ENCODE data around the gene TXNRD3.

Gene TXNRD3

DNA sequence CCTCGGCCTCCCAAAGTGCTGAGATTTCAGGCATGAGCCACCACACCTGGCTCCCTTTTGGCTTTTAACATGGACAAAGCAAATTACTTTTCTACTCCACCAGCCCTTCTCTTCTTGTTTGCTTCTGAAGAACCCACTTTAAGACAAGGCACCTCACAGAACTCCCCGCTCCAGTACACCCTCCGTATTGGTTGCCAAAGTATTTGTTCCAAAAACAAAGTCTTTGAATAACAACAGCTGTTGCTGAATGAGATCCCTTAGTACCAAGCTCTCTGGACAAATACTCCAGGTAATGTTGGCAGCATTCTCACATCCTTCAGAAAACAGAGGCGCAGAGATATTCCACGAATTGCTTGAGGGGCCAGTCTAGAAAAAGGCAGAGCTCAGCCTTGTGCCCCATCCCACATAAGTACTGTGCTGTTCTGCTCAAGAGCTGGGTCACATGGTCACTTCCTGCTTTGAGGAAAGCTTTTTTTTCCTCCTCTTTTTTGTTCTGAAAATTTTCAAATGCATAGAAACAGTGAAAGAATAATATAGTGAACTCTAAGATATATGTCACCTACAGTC, 41.9 kb upstream of the TXNRD3 start:
- TF ChIP-seq, protein P1, sequence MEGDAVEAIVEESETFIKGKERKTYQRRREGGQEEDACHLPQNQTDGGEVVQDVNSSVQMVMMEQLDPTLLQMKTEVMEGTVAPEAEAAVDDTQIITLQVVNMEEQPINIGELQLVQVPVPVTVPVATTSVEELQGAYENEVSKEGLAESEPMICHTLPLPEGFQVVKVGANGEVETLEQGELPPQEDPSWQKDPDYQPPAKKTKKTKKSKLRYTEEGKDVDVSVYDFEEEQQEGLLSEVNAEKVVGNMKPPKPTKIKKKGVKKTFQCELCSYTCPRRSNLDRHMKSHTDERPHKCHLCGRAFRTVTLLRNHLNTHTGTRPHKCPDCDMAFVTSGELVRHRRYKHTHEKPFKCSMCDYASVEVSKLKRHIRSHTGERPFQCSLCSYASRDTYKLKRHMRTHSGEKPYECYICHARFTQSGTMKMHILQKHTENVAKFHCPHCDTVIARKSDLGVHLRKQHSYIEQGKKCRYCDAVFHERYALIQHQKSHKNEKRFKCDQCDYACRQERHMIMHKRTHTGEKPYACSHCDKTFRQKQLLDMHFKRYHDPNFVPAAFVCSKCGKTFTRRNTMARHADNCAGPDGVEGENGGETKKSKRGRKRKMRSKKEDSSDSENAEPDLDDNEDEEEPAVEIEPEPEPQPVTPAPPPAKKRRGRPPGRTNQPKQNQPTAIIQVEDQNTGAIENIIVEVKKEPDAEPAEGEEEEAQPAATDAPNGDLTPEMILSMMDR (conservative IDR thresholded peaks at IDR 0.05; ENCODE audit: low read length), result no peak
- TF ChIP-seq EZH2phosphoT487 (IDR thresholded peaks at IDR 0.05; ENCODE audit: borderline replicate concordance), result no peak
- Histone ChIP-seq H3K4me1 (ENCODE audit: insufficient read depth, low read length, poor library complexity, severe bottlenecking) (no peaks in the 10 kb centered on the region), H2AFZ (ENCODE audit: low read length) (no peak overlapping the region), H3K4me3 (ENCODE audit: low read length, poor library complexity, severe bottlenecking) (no peak overlapping the region), H3K36me3 (ENCODE audit: insufficient read depth, low read length) (no peaks in the 10 kb centered on the region), H3K9me3 (ENCODE audit: insufficient read depth, low read depth, low read length) (no peaks in the 10 kb centered on the region), H3K79me2 (ENCODE audit: insufficient read depth, low read length) (no peaks in the 10 kb centered on the region), H3K4me2 (ENCODE audit: low read depth, low read length, poor library complexity, severe bottlenecking) (no peak overlapping the region), H4K20me1 (ENCODE audit: insufficient read depth, low read length, poor library complexity, severe bottlenecking) (no peaks in the 10 kb centered on the region), H3K9me2 (replicated peaks; ENCODE audit: low read depth, low read length) (no peaks in the 10 kb centered on the region), H3K27me3 (ENCODE audit: insufficient read depth, low read length, poor library complexity, severe bottlenecking) (no peaks in the 10 kb centered on the region), H3F3A (ENCODE audit: low read depth) (no peaks in the 10 kb centered on the region), H3K9ac (ENCODE audit: low read depth, low read length, poor library complexity, severe bottlenecking) (no peak overlapping the region)

DNA sequence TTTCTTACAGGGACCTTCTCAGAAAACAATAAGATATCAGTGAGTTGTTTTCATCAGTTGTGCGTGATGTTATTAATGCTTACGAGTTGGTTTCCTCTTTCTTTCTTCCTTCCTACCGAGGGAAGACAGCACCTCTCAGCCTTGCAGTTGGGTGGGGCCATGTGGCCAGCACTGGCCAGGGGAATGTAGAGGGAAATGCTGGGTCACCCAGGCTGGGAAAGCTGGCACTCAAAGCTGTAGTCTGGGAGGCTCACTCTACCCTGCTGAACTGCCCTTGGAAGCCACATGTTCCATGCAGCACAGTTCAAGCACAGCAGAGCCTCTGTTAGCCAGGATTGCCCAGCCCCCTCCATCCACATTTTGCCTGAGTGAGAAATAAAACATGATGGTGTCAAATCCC, 39.0 kb upstream of the TXNRD3 start:
- Histone ChIP-seq H3K9me2 (replicated peaks; ENCODE audit: low read depth, low read length) (no peaks in the 10 kb centered on the region), H2AFZ (ENCODE audit: low read length) (no peak overlapping the region), H4K20me1 (ENCODE audit: insufficient read depth, low read length, poor library complexity, severe bottlenecking) (no peaks in the 10 kb centered on the region), H3F3A (ENCODE audit: low read depth) (no peaks in the 10 kb centered on the region), H3K27me3 (ENCODE audit: insufficient read depth, low read length, poor library complexity, severe bottlenecking) (no peaks in the 10 kb centered on the region), H3K9me3 (ENCODE audit: insufficient read depth, low read depth, low read length) (no peaks in the 10 kb centered on the region), H3K4me3 (ENCODE audit: low read length, poor library complexity, severe bottlenecking) (no peak overlapping the region), H3K79me2 (ENCODE audit: insufficient read depth, low read length) (no peaks in the 10 kb centered on the region), H3K4me2 (ENCODE audit: low read depth, low read length, poor library complexity, severe bottlenecking) (no peak overlapping the region), H3K4me1 (ENCODE audit: insufficient read depth, low read length, poor library complexity, severe bottlenecking) (no peaks in the 10 kb centered on the region), H3K36me3 (ENCODE audit: insufficient read depth, low read length) (no peaks in the 10 kb centered on the region), H3K9ac (ENCODE audit: low read depth, low read length, poor library complexity, severe bottlenecking) (no peak overlapping the region)
- no peak for TF ChIP-seq EZH2phosphoT487 (IDR thresholded peaks at IDR 0.05; ENCODE audit: borderline replicate concordance)
- TF ChIP-seq, protein P1 (conservative IDR thresholded peaks at IDR 0.05; ENCODE audit: low read length), result no peak

DNA sequence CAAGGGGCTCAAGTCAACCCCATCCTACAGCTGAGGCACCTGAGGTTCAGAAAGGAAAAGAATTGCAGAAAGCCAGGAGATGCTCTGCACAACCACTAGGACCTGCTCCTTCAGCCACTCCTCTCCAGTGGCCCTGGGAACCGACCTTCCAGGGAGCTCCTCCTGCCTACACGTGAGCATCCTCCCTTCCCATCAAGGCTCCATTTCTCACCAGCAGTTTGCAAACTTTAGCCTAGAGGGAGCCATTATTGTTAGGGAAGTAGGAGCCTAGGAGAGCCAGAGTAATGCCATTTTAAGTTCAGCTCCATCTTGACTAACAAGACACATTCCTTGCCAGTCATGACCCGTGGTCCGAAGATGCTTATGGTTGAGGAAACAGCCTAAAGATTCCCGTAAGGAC, 37.9 kb upstream of the TXNRD3 start:
- H3K79me2 ChIP-seq (ENCODE audit: insufficient read depth, low read length), result no peaks in the 10 kb centered on the region
- no peaks in the 10 kb centered on the region for H4K20me1 ChIP-seq (ENCODE audit: insufficient read depth, low read length, poor library complexity, severe bottlenecking)
- TF ChIP-seq, protein P1 (conservative IDR thresholded peaks at IDR 0.05; ENCODE audit: low read length), result no peak
- no peak for TF ChIP-seq EZH2phosphoT487 (IDR thresholded peaks at IDR 0.05; ENCODE audit: borderline replicate concordance)
- no peak overlapping the region for H3K9ac ChIP-seq (ENCODE audit: low read depth, low read length, poor library complexity, severe bottlenecking)
- H2AFZ ChIP-seq (ENCODE audit: low read length), result no peak overlapping the region
- H3K9me3 ChIP-seq (ENCODE audit: insufficient read depth, low read depth, low read length), result no peaks in the 10 kb centered on the region
- no peaks in the 10 kb centered on the region for H3F3A ChIP-seq (ENCODE audit: low read depth)
- H3K4me2 ChIP-seq (ENCODE audit: low read depth, low read length, poor library complexity, severe bottlenecking), result no peak overlapping the region
- H3K9me2 ChIP-seq (replicated peaks; ENCODE audit: low read depth, low read length), result no peaks in the 10 kb centered on the region
- H3K4me3 ChIP-seq (ENCODE audit: low read length, poor library complexity, severe bottlenecking), result no peak overlapping the region
- H3K36me3 ChIP-seq (ENCODE audit: insufficient read depth, low read length), result no peaks in the 10 kb centered on the region
- no peaks in the 10 kb centered on the region for H3K27me3 ChIP-seq (ENCODE audit: insufficient read depth, low read length, poor library complexity, severe bottlenecking)
- H3K4me1 ChIP-seq (ENCODE audit: insufficient read depth, low read length, poor library complexity, severe bottlenecking), result no peaks in the 10 kb centered on the region
